ENCODE data around the gene PARK7.
"Not testable (repeated sequence)": the region's sequence is repeated elsewhere in the genome, so short reads cannot be mapped to it uniquely, and the experiment has no call there.

PARK7 gene

DNA sequence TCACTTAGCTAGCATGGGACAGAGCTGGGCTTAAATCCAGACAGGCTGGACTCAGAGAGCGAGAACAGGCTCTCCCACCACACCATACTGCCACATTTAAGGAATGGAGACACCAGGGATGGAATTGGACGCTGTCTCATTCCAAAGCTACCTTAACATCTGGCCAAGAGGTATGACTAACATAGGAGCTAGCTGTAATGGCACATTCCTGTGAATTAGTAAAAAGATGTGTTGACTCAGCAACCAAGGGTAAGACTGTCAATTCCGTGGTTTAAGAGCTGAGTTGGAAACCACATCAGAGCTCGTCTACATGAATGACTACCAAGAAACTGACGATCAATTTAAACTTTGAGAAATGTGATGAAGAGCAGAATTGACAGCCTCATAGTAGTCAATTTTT, 12.6 kb upstream of the PARK7 start:
- DNase-seq: peak; percentile 34

GRCh38 chr1:7952791-7953190, 8.7 kb upstream of the PARK7 start:
- DNase-seq: not testable (repeated sequence)

DNA sequence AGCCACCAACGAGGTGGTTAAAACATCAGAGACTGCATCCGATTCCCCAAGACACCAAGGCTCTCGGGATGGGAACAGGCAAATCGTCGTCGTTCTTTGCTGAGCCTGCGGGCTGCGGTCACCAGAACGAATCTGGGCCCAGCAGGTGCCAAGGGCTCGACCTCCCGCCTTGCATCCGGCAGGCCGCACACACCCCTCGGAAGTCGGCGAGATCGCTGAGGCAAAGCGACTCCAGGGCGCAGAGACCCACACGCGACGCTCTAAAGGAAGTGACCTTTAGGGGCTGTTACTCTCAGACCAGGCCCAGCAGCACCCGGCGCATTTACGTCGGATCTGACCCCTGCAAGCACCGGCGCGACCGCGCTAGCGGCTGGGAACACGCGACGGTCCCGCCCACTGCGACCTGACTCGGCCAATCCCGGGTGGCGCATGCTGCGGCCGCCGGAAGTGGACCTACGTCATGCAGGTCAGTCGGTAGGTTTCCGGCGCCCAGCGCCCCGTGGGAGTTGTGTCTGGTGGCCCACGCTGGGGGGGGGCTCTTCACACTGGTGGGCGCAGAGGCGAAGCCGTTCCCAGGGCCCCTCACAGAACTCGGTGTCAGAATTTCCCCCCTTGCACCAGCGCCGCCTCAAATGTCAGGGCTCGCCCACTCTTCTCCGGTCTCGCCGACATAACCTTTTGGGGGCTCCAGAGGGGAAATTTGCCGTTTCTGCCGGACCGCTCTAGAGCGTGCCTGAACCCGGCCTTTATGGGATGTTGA, 7.5 kb upstream of the PARK7 start:
- DNase-seq: peak; percentile 85

- no peak for DNase-seq
Measured at GRCh38 chr1:7954683-7955082, 6.8 kb upstream of the PARK7 start.

DNA sequence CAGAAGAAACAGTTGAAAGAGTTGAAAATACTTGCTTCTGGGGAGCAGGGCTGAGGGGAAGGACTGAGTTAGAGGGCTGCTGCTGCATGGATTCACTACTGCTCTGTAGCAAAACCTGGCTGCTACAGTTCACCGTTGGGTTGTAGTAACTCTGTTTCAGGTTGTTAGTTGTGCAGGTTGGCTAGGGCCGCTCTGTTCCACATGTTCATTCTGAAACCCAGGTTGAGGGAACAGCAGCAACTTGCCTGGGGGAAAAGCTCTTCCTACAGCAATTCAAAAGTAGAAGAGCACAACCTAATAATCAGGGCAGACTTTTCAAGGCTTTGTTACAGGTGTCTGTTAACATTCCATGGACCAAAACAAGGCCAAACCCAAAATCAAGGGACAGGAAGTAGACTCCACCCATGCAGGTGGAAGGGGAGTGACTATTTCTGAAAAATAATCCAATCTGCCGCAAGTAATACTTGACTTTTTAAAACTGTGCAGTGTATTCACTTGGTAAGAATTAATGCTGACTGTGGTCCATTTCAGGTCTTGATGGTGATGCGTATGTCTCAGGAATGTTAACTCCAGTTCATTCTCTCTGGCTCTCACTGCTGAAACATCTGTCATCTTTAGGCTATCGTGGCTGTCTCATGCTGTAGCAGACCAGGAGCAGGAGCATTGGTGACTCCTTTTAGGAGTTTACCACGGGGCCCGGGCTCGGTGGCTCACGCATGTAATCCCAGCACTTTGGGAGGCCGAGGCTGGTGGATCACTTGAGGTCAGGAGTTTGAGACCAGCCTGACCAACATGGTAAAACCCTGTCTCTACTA, 5.1 kb upstream of the PARK7 start:
- DNase-seq: no peak

DNA sequence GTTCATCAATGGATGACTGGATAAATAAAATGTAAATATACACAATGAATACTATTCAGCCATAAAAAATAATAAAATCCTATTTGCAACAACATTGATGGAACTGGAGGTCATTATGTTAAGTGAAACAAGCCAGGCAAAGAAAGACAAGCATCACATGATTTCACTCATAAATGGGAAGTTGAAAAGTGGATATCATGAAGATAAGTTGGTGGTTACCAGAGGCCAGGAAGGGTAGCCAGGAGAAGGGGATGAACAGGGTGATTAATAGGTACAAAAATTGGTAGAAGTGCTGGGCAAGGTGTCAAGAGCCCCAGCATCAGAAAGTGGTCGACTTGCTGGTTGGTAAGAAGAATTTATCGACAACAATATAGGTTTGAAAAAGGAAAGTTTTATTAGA, 1.3 kb upstream of the PARK7 start:
- DNase-seq: no peak

- DNase-seq: no peak
Measured at GRCh38 chr1:7960867-7961215, 670 bp upstream of the PARK7 start.

DNA sequence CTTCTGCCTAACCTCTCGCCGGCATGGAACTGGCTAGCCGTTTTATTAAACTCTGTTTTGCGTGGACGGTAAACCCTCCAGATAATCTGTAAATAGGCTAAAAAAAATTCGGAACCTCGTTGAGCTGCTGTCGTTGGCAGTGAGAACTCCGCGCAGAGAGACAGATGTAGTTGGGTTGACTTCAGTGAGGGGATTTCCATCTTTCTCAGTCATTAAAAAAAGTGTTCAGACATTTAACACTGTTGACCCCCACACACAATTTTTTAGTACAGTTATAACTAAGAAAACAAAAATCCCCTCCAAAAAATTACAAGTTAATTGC, 464 bp downstream of the PARK7 start:
- no peak for DNase-seq

DNA sequence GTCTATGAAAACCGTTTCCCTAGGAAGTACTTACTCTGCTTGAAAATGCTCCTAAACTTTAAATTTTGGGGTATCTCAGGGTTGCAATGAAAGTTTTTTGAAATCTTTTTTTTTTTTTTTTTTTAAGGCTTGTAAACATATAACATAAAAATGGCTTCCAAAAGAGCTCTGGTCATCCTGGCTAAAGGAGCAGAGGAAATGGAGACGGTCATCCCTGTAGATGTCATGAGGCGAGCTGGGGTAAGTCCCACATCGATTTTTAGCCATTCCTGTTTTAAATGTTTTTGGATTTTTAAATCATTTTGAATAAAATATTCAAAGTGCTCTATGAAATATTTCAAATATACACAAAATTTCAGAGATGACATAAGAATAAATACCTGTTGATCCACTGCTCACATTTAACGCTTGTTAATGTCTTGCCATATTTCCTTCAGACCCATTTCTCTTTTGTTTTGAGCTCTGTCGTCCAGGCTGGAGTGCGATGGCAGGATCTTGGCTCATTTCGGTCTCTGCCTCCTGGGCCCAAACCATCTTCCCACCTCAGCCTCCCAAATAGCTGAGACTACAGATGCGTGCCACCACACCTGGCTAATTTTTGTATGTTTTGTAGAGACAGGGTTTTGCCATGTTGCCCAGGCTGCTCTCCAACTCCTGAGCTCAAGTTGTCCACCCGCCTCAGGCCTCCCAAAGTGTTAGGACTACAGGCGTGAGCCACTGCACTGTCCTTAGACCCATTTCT, 1.3 kb downstream of the PARK7 start:
- DNase-seq: no peak

- not testable (repeated sequence) for DNase-seq
Measured at GRCh38 chr1:7963378-7963730, 1.8 kb downstream of the PARK7 start.

- not testable (repeated sequence) for DNase-seq
Measured at GRCh38 chr1:7963841-7964240, 2.3 kb downstream of the PARK7 start.

DNA sequence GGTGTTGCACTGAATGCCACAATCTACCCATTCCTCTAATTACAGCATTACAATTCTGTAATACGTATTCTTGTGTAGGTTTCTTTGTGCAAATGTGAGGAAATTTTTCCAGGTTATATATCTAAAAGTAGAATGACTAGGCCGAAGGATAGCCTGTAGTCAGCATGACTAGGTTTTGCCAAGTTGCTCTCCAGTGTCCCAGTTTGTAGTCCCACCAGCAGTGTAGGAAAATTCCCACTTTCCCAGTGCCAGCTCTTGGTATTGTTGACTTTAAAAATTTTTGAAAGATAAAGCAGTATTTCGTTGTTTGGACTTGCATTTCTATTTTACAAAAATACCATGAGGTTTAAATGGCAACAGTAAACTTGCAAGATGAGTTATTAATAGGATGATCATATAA, 3.0 kb downstream of the PARK7 start:
- DNase-seq: no peak

- DNase-seq: no peak
Measured at GRCh38 chr1:7967196-7967595, 5.7 kb downstream of the PARK7 start.

DNA sequence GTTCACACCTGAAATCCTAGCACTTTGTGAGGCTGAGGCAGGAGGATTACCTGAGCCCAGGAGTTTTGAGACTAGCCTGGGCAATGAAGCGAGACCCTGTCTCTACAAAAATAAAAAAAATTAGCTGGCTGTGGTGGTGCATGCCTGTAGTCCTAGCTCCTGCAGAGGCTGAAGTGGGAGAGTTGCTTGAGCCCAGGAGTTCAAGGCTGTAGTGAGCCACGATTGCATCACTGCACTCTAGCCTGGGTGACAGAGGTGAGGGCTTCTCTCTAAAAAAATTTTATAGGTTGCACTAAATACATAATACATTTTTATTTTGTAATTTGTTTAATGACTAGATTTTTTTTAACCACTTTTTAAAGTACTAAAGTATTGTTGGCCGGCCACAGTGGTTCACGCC, 6.1 kb downstream of the PARK7 start:
- DNase-seq: no peak

GRCh38 chr1:7970246-7970645, 8.7 kb downstream of the PARK7 start:
- DNase-seq: no peak

GRCh38 chr1:7971024-7971423, 9.5 kb downstream of the PARK7 start:
- no peak for DNase-seq

- no peak for DNase-seq
Measured at GRCh38 chr1:7972285-7972684, 10.8 kb downstream of the PARK7 start.

GRCh38 chr1:7973086-7973485, 11.6 kb downstream of the PARK7 start:
- no peak for DNase-seq

DNA sequence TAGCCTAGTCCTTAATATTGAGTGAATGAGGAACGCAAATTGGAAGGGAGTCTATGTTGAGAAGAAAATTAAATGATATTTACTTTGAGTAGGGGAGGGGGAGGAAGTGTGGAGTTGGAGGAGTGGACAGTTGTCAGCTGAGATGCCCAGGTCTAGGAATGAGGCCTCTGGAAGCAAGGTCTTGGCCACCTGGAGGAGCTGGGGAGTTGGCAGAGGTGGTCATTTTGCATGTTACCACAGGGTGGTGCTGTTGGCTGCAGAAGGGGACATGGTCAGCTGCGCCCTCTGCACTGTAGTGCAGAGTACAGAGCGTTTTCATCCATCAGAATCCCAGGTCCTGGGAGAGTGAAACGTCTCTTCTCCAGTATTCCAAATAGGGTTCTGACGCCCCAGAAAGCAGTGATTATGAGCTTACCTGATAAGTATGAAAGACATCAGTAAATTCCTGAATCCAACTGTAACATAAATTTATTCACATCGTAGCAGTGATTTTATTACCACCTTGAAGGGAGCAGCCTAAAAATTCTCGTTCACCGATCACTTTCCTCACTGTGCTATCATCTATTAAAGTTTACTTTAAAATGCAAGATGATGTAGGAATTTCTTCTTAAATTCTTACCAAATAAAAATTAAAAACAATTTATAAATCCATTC, 13.8 kb downstream of the PARK7 start:
- DNase-seq: peak; percentile 40

- DNase-seq: no peak
Measured at GRCh38 chr1:7980984-7981383, 19.5 kb downstream of the PARK7 start.

GRCh38 chr1:7983086-7983778, 21.7 kb downstream of the PARK7 start:
- DNase-seq: no peak

GRCh38 chr1:7984811-7985210, 23.3 kb downstream of the PARK7 start:
- no peak for DNase-seq
